Amniotic epithelial cell (primary cell): ENCODE measurements around the gene WTAP.
"Not testable (repeated sequence)": the region's sequence is repeated elsewhere in the genome, so short reads cannot be mapped to it uniquely, and the experiment has no call there.

Source experiments
- DNase-seq: peaks from one replicate; pipeline ENCODE4 v3.0.0-alpha.2; 2010; ENCODE audit warnings: low read depth

WTAP gene

DNA sequence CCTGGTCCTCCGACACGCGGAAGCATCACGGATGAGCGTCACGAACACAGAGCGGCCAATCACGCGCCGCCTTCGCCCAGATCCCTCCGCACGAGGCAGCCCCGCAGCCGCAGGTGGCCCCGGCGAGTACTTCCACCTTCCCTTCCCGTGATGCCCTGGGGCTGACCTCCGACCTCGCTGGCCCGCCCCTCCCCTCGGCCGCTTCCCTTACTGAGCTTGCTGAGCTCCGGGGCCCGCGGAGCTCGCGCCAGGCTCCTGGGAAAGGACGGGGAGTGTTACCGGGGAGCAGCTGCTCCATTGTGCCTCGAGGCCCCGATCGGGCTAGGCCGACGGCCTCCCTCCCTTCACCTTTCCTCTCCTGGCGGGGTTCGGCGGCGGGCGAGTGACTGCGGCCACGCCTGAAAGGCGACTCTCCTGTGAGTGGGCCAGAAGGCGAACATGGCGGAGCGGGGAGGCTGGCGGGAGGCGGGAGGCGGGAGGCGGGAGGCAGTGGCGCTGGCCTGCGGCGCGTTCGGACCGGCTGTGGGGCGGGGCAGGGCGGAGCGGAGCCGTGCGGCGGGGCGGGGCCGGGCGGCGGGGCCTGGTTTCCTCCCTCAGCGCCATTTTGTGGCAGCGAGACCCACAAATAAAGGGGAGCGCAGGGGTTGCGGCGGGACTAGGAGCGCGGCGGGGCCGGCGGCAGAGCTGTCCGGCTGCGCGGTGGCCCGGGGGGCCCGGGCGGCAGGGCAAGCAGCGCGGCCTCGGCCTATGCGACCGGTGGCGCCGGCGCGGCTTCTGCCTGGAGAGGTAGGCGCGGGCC is at the start of gene WTAP:
TSS of gene WTAP (plus strand) at position 589 of the 799 bp plus-strand sequence. CDS start 8,760 bp downstream, outside the sequence.
- DNase-seq: peak; percentile 97

- no peak for DNase-seq
Measured at GRCh38 chr6:159677506-159678165, 49.7 kb upstream of the WTAP start.

- no peak for DNase-seq
Measured at GRCh38 chr6:159678574-159678973, 48.7 kb upstream of the WTAP start.

DNA sequence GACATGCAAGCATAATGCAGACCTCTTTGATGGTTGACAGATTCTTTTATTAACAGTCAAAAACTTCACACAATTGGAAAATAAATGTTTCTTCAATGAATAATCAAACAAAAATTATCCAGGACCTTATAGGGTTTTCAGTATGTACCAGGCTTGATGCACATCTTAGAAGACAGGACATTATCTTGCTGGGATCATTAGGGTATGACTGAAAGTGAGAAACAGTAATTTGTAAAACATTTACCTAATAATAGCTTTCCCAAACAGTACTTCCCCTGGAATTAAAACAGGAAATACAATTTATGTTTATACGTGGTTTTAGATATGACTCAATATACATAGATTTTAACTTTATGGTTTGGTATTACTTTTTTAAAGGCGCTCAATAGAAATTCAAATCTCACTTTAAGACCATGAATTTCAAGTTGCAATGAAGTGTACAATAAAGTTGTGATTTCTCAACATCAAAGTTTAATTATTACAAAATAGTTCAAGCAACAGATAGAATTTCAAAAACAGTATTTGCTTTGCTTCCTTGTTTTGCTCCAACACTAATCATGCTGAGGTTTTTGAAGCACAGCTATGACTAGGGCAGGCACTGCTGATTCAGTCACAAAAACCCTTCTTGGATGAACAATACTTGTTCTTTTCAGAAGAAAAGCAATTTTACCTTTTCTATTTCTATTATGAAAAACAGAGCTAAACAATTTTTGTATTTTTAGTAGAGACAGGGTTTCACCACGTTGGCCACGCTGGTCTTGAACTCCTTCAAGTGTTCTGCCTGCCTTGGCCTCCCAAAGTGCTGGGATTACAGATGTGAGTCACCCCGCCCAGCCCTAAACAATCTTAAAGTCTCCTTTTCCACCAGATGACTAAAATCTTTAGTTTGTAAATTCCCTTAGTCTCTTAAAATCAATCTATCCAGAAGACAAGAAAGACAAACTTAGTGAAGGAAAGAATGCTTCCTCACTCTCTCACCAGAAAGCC is 47.9 kb upstream of the WTAP start:
- DNase-seq: peak; percentile 62

DNA sequence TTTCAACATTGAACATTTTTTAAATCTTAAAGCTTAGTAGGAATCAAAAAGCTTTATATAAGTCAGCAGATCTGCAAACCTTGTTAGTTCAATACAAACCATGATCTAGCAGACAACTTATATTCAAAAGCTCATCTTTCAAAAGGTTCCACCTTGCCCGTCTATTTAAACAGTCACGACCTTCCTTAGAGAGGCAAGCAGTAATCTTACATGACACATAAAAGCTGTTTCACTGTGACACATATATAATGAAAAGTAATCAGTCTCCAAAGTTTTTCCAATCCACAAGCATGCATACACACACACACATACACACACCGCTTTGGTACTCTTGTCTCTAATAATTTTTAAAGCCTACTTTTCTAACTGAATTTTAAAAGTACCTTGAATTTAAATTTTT is 47.2 kb upstream of the WTAP start:
- DNase-seq: peak; percentile 29

- no peak for DNase-seq
Measured at GRCh38 chr6:159681191-159681880, 46.0 kb upstream of the WTAP start.

DNA sequence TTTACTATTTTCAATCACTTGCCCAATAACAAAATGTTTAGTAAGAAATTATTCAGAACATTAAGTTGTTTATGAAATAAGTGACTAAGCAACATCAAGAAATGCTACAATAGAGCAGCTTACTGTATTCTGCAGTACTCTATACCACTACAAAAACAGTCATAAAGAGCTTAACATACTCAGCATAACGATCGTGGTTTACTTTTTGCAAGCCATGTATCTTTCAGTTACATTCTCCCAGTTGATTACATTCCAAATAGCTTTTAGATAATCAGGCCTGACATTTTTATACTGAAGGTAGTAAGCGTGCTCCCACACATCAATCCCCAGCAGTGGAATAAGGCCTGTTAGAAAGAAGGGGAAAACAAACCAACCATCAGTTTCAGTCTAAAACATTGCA is 45.0 kb upstream of the WTAP start:
- DNase-seq: peak; percentile 77

DNA sequence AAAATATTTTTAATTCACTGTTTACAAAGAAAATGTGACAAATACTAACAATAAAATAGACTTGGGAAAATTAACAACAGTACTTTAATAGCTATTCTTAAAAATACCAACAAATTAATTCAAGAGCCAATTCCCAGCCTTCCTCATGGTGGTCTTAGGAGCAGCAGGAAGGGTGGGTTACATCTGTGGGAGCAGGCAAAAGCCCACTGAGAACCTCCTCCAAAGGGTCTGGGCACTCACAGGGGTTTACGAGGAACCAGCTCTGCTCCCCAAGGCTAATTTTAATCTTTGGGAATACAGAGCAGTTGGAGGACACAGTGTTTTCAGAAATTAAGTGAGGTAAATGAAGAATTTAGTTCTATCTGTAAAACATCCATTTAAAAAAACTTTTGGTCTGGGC is 44.5 kb upstream of the WTAP start:
- no peak for DNase-seq

- DNase-seq: no peak
Measured at GRCh38 chr6:159684013-159684304, 43.3 kb upstream of the WTAP start.

- no peak for DNase-seq
Measured at GRCh38 chr6:159686040-159686439, 41.3 kb upstream of the WTAP start.

- DNase-seq: no peak
Measured at GRCh38 chr6:159686703-159687102, 40.6 kb upstream of the WTAP start.

DNA sequence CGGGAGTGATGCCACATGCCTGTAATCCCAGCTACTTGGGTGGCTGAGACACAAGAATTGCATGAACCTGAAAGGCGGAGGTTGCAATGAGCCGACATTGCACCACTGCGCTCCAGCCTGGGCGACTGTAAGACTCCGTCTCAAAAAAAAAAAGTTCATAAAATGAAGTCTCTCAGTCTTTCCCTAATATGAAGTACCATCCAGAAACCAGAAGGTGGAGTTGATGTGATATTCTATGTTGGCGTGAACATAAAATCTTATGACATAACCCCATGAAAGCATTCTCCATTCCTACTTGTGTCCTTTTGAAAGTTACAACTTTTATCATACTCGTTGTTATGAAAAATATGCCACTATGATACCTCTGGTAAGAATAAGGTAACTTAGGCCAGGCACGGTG is 40.0 kb upstream of the WTAP start:
- no peak for DNase-seq

DNA sequence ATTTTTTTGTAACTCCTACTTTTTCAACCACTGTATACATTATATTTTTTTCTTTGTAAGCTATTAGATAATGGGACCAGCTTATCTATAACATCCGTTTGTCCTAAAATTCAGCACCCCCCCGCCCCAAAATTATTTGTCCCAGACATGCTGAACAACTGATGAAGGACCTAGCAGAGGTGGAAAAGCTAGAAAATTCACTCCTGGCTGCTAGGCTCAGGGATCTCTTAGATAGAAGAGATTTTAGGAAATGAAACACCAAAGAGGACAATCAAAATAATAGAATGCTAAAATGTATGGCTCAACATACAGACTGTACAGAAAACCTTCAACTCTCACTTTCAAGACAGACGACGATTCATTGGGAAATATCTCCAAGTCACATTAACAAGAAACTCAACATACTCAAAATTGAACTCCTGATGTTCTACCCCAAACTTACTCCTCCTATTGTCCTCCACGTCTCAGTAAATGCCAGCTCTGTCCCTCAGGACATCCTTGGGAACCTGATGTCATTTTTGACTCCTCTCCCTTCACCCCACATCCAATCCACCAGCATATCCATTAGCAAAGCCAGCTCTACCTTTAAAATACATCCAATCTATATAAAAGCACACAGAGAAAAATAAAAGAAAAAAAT is 38.9 kb upstream of the WTAP start:
- DNase-seq: no peak

GRCh38 chr6:159689001-159689400 is 38.3 kb upstream of the WTAP start:
- no peak for DNase-seq

GRCh38 chr6:159690135-159690534 is 37.2 kb upstream of the WTAP start:
- DNase-seq: not testable (repeated sequence)

GRCh38 chr6:159691133-159691962 is 36.0 kb upstream of the WTAP start:
- DNase-seq: peak; percentile 93

- no peak for DNase-seq
Measured at GRCh38 chr6:159691963-159692287, 35.4 kb upstream of the WTAP start.

- DNase-seq: peak; percentile 53
Measured at GRCh38 chr6:159692303-159693127, 34.8 kb upstream of the WTAP start.

DNA sequence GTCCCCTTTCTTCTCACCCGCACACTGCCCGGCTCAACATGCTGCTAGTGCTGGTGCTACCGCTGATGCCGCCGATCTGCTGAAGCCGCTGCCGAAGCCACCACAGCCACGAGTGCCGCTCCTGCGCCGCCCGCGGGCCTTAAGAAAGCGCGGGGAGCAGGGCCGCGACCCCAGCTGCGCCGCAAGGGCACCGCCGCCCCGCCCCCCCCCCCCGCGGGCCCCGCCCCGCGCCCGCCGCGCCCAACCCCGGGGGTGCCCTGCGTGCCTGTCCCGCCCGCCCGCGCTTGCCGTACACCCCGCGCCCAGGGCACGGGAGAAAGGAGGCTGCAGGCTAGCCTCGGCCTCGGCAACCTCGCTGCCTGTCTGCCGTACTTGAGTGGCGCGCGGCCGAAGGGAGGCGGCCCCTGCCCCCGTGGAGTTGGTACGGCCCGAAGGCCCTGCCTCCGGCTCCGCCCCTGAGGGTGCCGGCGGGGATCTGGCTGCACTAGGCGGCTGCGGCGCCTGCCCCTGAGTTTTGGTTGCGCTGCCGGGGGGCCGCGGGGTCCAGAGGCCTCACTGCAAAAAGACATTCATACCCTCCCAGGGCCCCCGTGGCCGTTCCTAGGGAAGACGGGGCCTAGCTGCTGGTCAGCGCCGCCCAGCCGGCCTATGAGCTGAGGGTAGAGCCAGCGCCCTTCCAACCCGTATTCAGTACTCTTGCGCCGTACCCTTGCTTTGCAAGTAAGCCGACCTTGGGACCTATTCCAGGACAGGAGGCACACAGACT is 34.0 kb upstream of the WTAP start, which contains the start of gene SOD2:
TSS of gene SOD2 (minus strand) at position 114 of the 766 bp plus-strand sequence. CDS start at position 40, 74 bp downstream.
- DNase-seq: peak; percentile 73
